ENCODE data around the gene TUBGCP6. TPM values are rescaled to one million over a fixed set of nuclear protein-coding genes. Genes with fewer than 3 reads are reported as not detected.
A peak's percentile ranks its signal among the peaks of the same experiment; 100 is the strongest.
"Not testable (repeated sequence)": the region's sequence is repeated elsewhere in the genome, so short reads cannot be mapped to it uniquely, and the experiment has no call there.

The TUBGCP6 gene
- total RNA-seq, 4 donors from 2014 or later, result 19.1 to 52.2 (median 40.7) TPM

DNA sequence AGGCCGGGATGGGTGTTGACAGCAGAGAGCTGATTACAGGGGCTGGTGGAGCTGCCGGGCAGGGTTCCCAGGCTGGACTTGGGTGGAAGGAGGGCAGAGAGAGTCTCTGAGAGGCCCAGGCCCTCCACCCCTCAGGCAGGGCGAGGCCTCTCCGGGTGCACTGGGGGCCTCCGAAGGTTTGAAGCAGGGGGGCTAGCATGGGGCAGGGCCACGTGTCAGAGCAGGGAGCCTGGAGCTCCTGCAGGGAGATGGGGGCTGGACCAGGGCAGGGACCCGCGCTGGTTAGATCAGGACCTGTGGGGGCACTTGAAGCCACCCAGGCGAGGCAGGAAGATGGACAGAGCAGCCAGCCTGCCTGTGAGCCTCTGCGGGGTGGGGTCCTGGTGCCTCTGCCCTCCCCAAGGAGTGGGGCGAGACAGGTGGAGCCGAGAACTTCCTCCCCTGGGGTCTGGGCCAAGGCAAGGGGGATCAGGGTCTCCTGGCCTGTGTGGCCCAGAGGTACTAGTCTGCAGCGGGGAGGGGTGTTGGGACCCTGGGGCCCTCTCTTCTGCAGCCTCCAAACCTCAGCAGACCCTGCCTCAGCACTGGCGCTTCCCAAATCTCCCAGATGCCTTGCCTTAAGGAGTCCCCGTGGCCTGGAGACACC, 73.4 kb downstream of the TUBGCP6 start:
- Histone ChIP-seq H3K4me1 (peaks cover 0 to 9% of the 10 kb centered on the region in 2 donors), H3K27me3 (peaks cover 0 to 2% of the 10 kb centered on the region in 2 donors), H3K27ac (no peak overlapping the region), H3K9me3 (no peaks in the 10 kb centered on the region), H3K36me3 (no peaks in the 10 kb centered on the region), H3K4me3 (peak overlapping the region in 1 of 2 donors; percentile 40)
- DNase-seq, result no peak
- intact Hi-C loops (cut with DNase I; ENCODE audit: low total_unique reads), result no loop called here
- TF ChIP-seq POLR2A (IDR thresholded peaks at IDR 0.05) (no peak), CTCF (IDR thresholded peaks at IDR 0.05) (no peak)

GRCh38 chr22:50170453-50171318, 74.1 kb downstream of the TUBGCP6 start, which contains the start of gene PANX2:
Gene PANX2, plus strand, starts transcription at chr22:50170731. Its CDS starts 0 bp downstream, at chr22:50170731.
- no peak within 1 kb of the TSS for H3K27ac ChIP-seq
- intact Hi-C loops (cut with DNase I; ENCODE audit: low total_unique reads), result no loop called here
- TF ChIP-seq CTCF (IDR thresholded peaks at IDR 0.05) (no peak), POLR2A (IDR thresholded peaks at IDR 0.05) (no peak)
- no peaks in the 10 kb centered on the region for H3K36me3 ChIP-seq
- H3K4me3 ChIP-seq, result peak within 1 kb of the TSS; percentile 12 to 45
- H3K27me3 ChIP-seq, result peaks cover 0 to 2% of the 10 kb centered on the region in 2 donors
- no peak for DNase-seq
- H3K4me1 ChIP-seq, result peaks cover 0 to 9% of the 10 kb centered on the region in 2 donors
- H3K9me3 ChIP-seq, result no peaks in the 10 kb centered on the region

DNA sequence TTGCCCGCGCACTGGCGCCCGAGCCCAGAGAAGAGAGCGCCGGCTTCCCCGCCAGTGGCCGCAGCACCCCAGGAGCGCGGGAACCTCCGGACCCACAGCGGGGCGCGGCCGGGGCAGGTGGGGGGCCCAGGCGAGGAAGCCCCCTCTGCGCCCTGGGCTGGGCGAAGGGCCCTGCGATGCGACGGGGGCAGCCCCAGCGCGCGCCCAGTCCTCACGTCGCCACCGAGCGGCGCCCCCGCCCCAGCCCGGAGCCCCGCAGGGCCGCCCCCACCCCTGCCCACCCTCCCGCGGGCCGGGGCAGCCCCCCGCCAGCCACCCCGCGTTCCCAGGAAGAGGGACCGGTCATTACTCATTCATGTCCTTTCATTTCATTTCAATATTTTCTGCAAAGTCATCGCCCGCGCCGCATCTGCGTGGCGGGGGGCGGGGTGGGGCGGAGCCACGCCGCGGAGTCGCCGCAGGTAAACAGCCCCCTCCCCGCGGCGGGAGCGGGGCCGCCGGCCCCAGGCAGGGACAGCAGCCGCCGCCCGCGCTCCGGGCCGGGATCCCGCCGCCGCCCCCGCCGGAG, 75.0 kb downstream of the TUBGCP6 start:
- no peak for TF ChIP-seq POLR2A (IDR thresholded peaks at IDR 0.05)
- TF ChIP-seq CTCF (IDR thresholded peaks at IDR 0.05), result no peak
- peaks cover 0 to 2% of the 10 kb centered on the region in 2 donors for H3K27me3 ChIP-seq
- no peaks in the 10 kb centered on the region for H3K36me3 ChIP-seq
- peak overlapping the region; percentile 12 to 45 for H3K4me3 ChIP-seq
- H3K27ac ChIP-seq, result no peak overlapping the region
- intact Hi-C loops (cut with DNase I; ENCODE audit: low total_unique reads), result no loop called here
- H3K4me1 ChIP-seq, result peaks cover 0 to 9% of the 10 kb centered on the region in 2 donors
- no peaks in the 10 kb centered on the region for H3K9me3 ChIP-seq
- DNase-seq, result no peak

DNA sequence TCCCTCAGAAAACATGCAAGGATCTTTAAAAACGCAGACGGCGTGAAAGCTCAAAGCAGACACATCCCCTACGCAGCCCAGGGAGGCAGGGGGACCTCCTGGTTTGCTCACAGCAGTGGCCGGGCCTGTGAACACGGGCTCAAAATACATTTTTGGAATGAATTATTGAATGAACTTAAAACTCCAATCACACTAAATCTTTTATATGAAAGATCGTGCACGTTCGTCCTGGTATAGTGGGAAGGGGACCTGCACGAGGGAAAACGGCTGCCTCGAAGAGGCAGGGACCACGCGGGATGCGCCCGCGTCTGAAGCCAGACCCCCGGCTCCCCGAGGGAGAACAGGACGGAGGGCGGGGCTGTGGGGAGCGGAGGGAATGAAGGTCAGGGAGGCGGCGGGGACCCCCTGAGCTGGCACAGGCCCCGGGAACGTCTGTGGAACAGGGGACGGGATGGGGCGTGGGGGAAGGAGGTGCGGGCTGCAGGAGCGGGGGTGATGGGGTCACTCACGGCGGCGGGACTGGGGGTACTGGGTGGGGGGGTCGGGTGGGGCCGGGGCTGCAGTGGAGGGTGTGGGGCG, 75.6 kb downstream of the TUBGCP6 start:
- H3K9me3 ChIP-seq, result no peaks in the 10 kb centered on the region
- no peak for DNase-seq
- peaks cover 0 to 2% of the 10 kb centered on the region in 2 donors for H3K27me3 ChIP-seq
- TF ChIP-seq POLR2A (IDR thresholded peaks at IDR 0.05) (no peak), CTCF (IDR thresholded peaks at IDR 0.05) (no peak)
- peaks cover 0 to 9% of the 10 kb centered on the region in 2 donors for H3K4me1 ChIP-seq
- peak overlapping the region in 1 of 2 donors; percentile 45 for H3K4me3 ChIP-seq
- no peaks in the 10 kb centered on the region for H3K36me3 ChIP-seq
- intact Hi-C loops (cut with DNase I; ENCODE audit: low total_unique reads), result no loop called here
- H3K27ac ChIP-seq, result no peak overlapping the region

- H3K36me3 ChIP-seq; H3K9me3 ChIP-seq; DNase-seq; H3K4me1 ChIP-seq; intact Hi-C loops (cut with DNase I; ENCODE audit: low total_unique reads); H3K27ac ChIP-seq; H3K4me3 ChIP-seq; H3K27me3 ChIP-seq: not testable (repeated sequence)
These were observed 76.2 kb downstream of the TUBGCP6 start for GRCh38 chr22:50168490-50169180.
